Measurements from ENCODE around the gene AHNAK2.

The AHNAK2 gene

GRCh38 chr14:104941508-104942365 is 36.4 kb downstream of the AHNAK2 start:
- no peaks in the 10 kb centered on the region for H4K20me1 ChIP-seq (ENCODE audit: low read depth, low read length)
- H3K9me2 ChIP-seq (replicated peaks; ENCODE audit: insufficient read depth, low read length), result no peaks in the 10 kb centered on the region
- H3K79me2 ChIP-seq (ENCODE audit: insufficient read depth, low read length), result no peaks in the 10 kb centered on the region
- TF ChIP-seq EZH2phosphoT487 (conservative IDR thresholded peaks at IDR 0.05; ENCODE audit: low read length) (no peak), CTCF (IDR thresholded peaks at IDR 0.05; ENCODE audit: insufficient read depth, low read length, poor library complexity, severe bottlenecking) (no peak)
- H3K4me3 ChIP-seq (ENCODE audit: insufficient read depth, low read length, poor library complexity, severe bottlenecking), result no peak overlapping the region
- H3K9me3 ChIP-seq (ENCODE audit: insufficient read depth, low read length), result no peaks in the 10 kb centered on the region
- H2AFZ ChIP-seq (ENCODE audit: low read depth, low read length, severe bottlenecking), result no peak overlapping the region
- no peak overlapping the region for H3K9ac ChIP-seq (ENCODE audit: low read length)
- no peaks in the 10 kb centered on the region for H3F3A ChIP-seq (ENCODE audit: insufficient read depth)
- no peaks in the 10 kb centered on the region for H3K27me3 ChIP-seq (ENCODE audit: low read length)
- H3K4me2 ChIP-seq (ENCODE audit: low read depth, low read length, poor library complexity, severe bottlenecking), result no peak overlapping the region
- H3K27ac ChIP-seq (ENCODE audit: low read depth, low read length), result no peak overlapping the region
- H3K36me3 ChIP-seq (ENCODE audit: low read length), result no peaks in the 10 kb centered on the region

GRCh38 chr14:104940526-104941150 is 37.5 kb downstream of the AHNAK2 start:
- Histone ChIP-seq H3F3A (ENCODE audit: insufficient read depth) (no peaks in the 10 kb centered on the region), H3K36me3 (ENCODE audit: low read length) (no peaks in the 10 kb centered on the region), H3K9me2 (replicated peaks; ENCODE audit: insufficient read depth, low read length) (no peaks in the 10 kb centered on the region), H2AFZ (ENCODE audit: low read depth, low read length, severe bottlenecking) (no peak overlapping the region), H3K9me3 (ENCODE audit: insufficient read depth, low read length) (no peaks in the 10 kb centered on the region), H3K4me3 (ENCODE audit: insufficient read depth, low read length, poor library complexity, severe bottlenecking) (no peak overlapping the region), H3K79me2 (ENCODE audit: insufficient read depth, low read length) (no peaks in the 10 kb centered on the region), H3K9ac (ENCODE audit: low read length) (no peak overlapping the region), H3K27me3 (ENCODE audit: low read length) (no peaks in the 10 kb centered on the region), H4K20me1 (ENCODE audit: low read depth, low read length) (no peaks in the 10 kb centered on the region), H3K4me2 (ENCODE audit: low read depth, low read length, poor library complexity, severe bottlenecking) (no peak overlapping the region), H3K27ac (ENCODE audit: low read depth, low read length) (no peak overlapping the region)
- TF ChIP-seq EZH2phosphoT487 (conservative IDR thresholded peaks at IDR 0.05; ENCODE audit: low read length) (no peak), CTCF (IDR thresholded peaks at IDR 0.05; ENCODE audit: insufficient read depth, low read length, poor library complexity, severe bottlenecking) (no peak)

GRCh38 chr14:104939666-104940410 is 38.3 kb downstream of the AHNAK2 start:
- H3K4me2 ChIP-seq (ENCODE audit: low read depth, low read length, poor library complexity, severe bottlenecking), result no peak overlapping the region
- no peaks in the 10 kb centered on the region for H3K27me3 ChIP-seq (ENCODE audit: low read length)

More at GRCh38 chr14:104939666-104940410, 38.3 kb downstream of the AHNAK2 start:
- no peak overlapping the region for H3K9ac ChIP-seq (ENCODE audit: low read length)
- TF ChIP-seq EZH2phosphoT487 (conservative IDR thresholded peaks at IDR 0.05; ENCODE audit: low read length), result no peak
- no peak overlapping the region for H3K4me3 ChIP-seq (ENCODE audit: insufficient read depth, low read length, poor library complexity, severe bottlenecking)
- H4K20me1 ChIP-seq (ENCODE audit: low read depth, low read length), result no peaks in the 10 kb centered on the region
- H3K27ac ChIP-seq (ENCODE audit: low read depth, low read length), result no peak overlapping the region
- H2AFZ ChIP-seq (ENCODE audit: low read depth, low read length, severe bottlenecking), result no peak overlapping the region
- no peaks in the 10 kb centered on the region for H3K9me2 ChIP-seq (replicated peaks; ENCODE audit: insufficient read depth, low read length)
- H3F3A ChIP-seq (ENCODE audit: insufficient read depth), result no peaks in the 10 kb centered on the region
- no peaks in the 10 kb centered on the region for H3K9me3 ChIP-seq (ENCODE audit: insufficient read depth, low read length)
- no peaks in the 10 kb centered on the region for H3K79me2 ChIP-seq (ENCODE audit: insufficient read depth, low read length)
- no peaks in the 10 kb centered on the region for H3K36me3 ChIP-seq (ENCODE audit: low read length)
